IPS-20b (cell line): ENCODE data around the gene HMG20A.
"Not testable (repeated sequence)": the region's sequence is repeated elsewhere in the genome, so short reads cannot be mapped to it uniquely, and the experiment has no call there.

Experiments
- H3K27ac ChIP-seq: one replicate; pipeline ENCODE4 v1.5.1; 2013; ENCODE audit warnings: low read length
- H3K27me3 ChIP-seq: 2 replicates; pipeline ENCODE4 v1.6.1; 2013; ENCODE audit warnings: mild to moderate bottlenecking, low read length, inconsistent platforms; ENCODE audit not compliant: insufficient read depth
- H3K36me3 ChIP-seq: 2 replicates; pipeline ENCODE4 v1.6.1; 2013; ENCODE audit warnings: low read depth, mild to moderate bottlenecking, inconsistent platforms, low read length, moderate library complexity; ENCODE audit not compliant: insufficient read depth
- H3K4me1 ChIP-seq: 2 replicates; pipeline ENCODE4 v1.6.1; 2013; ENCODE audit warnings: mild to moderate bottlenecking, control low read depth, inconsistent platforms, low read length, moderate library complexity; ENCODE audit not compliant: insufficient read depth
- H3K4me3 ChIP-seq: 2 replicates; pipeline ENCODE4 v1.5.1; 2013; ENCODE audit warnings: mild to moderate bottlenecking, low read length, inconsistent platforms
- H3K9ac ChIP-seq: 2 replicates; pipeline ENCODE4 v1.6.1; 2013; ENCODE audit warnings: low read depth, mild to moderate bottlenecking, inconsistent platforms, low read length, moderate library complexity
- H3K9me3 ChIP-seq: 2 replicates; pipeline ENCODE4 v1.6.1; 2013; ENCODE audit warnings: mild to moderate bottlenecking, low read depth, low read length, inconsistent platforms; ENCODE audit not compliant: insufficient read depth

The HMG20A gene

GRCh38 chr15:77391372-77391951 lies 29.2 kb upstream of the HMG20A start:
- Histone ChIP-seq H3K9ac (no peak overlapping the region), H3K4me1 (peaks cover 4% of the 10 kb centered on the region; the same call in 1 of the 2 replicates), H3K9me3 (peaks cover 8% of the 10 kb centered on the region; the same call in 1 of the 2 replicates), H3K4me3 (no peak overlapping the region), H3K27ac (no peak overlapping the region), H3K36me3 (no peaks in the 10 kb centered on the region), H3K27me3 (no peaks in the 10 kb centered on the region)

GRCh38 chr15:77392762-77393470 lies 27.8 kb upstream of the HMG20A start:
- no peak overlapping the region for H3K4me3 ChIP-seq
- peaks cover 8% of the 10 kb centered on the region; the same call in 1 of the 2 replicates for H3K9me3 ChIP-seq
- no peaks in the 10 kb centered on the region for H3K36me3 ChIP-seq
- peaks cover 4% of the 10 kb centered on the region; the same call in 1 of the 2 replicates for H3K4me1 ChIP-seq
- H3K27me3 ChIP-seq, result no peaks in the 10 kb centered on the region
- H3K9ac ChIP-seq, result no peak overlapping the region
- H3K27ac ChIP-seq, result no peak overlapping the region

GRCh38 chr15:77393471-77393840 lies 27.2 kb upstream of the HMG20A start:
- peaks cover 4% of the 10 kb centered on the region; the same call in 1 of the 2 replicates for H3K4me1 ChIP-seq
- H3K36me3 ChIP-seq, result no peaks in the 10 kb centered on the region
- H3K9ac ChIP-seq, result no peak overlapping the region
- no peak overlapping the region for H3K4me3 ChIP-seq
- peaks cover 8% of the 10 kb centered on the region; the same call in 1 of the 2 replicates for H3K9me3 ChIP-seq
- no peak overlapping the region for H3K27ac ChIP-seq
- H3K27me3 ChIP-seq, result no peaks in the 10 kb centered on the region

GRCh38 chr15:77395013-77395774 lies 25.5 kb upstream of the HMG20A start:
- Histone ChIP-seq H3K36me3 (no peaks in the 10 kb centered on the region), H3K9ac (no peak overlapping the region), H3K4me1 (peaks cover 4% of the 10 kb centered on the region; the same call in 1 of the 2 replicates), H3K27me3 (no peaks in the 10 kb centered on the region), H3K9me3 (peaks cover 21% of the 10 kb centered on the region; the same call in 1 of the 2 replicates), H3K27ac (no peak overlapping the region), H3K4me3 (no peak overlapping the region)

GRCh38 chr15:77396692-77397091 lies 24.0 kb upstream of the HMG20A start:
- Histone ChIP-seq H3K9me3 (peaks cover 25% of the 10 kb centered on the region; the same call in 1 of the 2 replicates), H3K36me3 (no peaks in the 10 kb centered on the region), H3K27ac (no peak overlapping the region), H3K4me1 (peaks cover 4% of the 10 kb centered on the region; the same call in 1 of the 2 replicates), H3K9ac (no peak overlapping the region), H3K27me3 (no peaks in the 10 kb centered on the region), H3K4me3 (no peak overlapping the region)

GRCh38 chr15:77398927-77399326 lies 21.8 kb upstream of the HMG20A start:
- Histone ChIP-seq H3K27me3 (no peaks in the 10 kb centered on the region), H3K27ac (no peak overlapping the region), H3K4me1 (no peaks in the 10 kb centered on the region), H3K36me3 (no peaks in the 10 kb centered on the region), H3K9me3 (peaks cover 25% of the 10 kb centered on the region; the same call in 1 of the 2 replicates), H3K4me3 (no peak overlapping the region), H3K9ac (no peak overlapping the region)

GRCh38 chr15:77400258-77400657 lies 20.4 kb upstream of the HMG20A start:
- Histone ChIP-seq H3K4me3 (no peak overlapping the region), H3K9me3 (peaks cover 22% of the 10 kb centered on the region; the same call in 1 of the 2 replicates), H3K4me1 (peaks cover 1% of the 10 kb centered on the region; the same call in 1 of the 2 replicates), H3K27me3 (no peaks in the 10 kb centered on the region), H3K36me3 (no peaks in the 10 kb centered on the region), H3K27ac (no peak overlapping the region), H3K9ac (no peak overlapping the region)

- Histone ChIP-seq H3K9me3 (peaks cover 17% of the 10 kb centered on the region; the same call in 1 of the 2 replicates), H3K36me3 (no peaks in the 10 kb centered on the region), H3K27ac (no peak overlapping the region), H3K4me3 (no peak overlapping the region), H3K27me3 (no peaks in the 10 kb centered on the region), H3K4me1 (peaks cover 10% of the 10 kb centered on the region; the same call in 1 of the 2 replicates), H3K9ac (no peak overlapping the region)
Measured at GRCh38 chr15:77402740-77403379, 17.8 kb upstream of the HMG20A start.

- not testable (repeated sequence) for H3K27ac ChIP-seq, H3K4me3 ChIP-seq, H3K36me3 ChIP-seq, H3K27me3 ChIP-seq, H3K9ac ChIP-seq, H3K9me3 ChIP-seq
- H3K4me1 ChIP-seq, result peaks cover 18% of the 10 kb centered on the region; the same call in 1 of the 2 replicates
Measured at GRCh38 chr15:77406173-77406759, 14.4 kb upstream of the HMG20A start.

GRCh38 chr15:77406846-77407245 lies 13.8 kb upstream of the HMG20A start:
- Histone ChIP-seq H3K4me1 (peaks cover 20% of the 10 kb centered on the region; the same call in 1 of the 2 replicates), H3K27me3 (no peaks in the 10 kb centered on the region), H3K9ac (no peak overlapping the region), H3K9me3 (no peaks in the 10 kb centered on the region), H3K27ac (no peak overlapping the region), H3K4me3 (no peak overlapping the region), H3K36me3 (no peaks in the 10 kb centered on the region)
